ENCODE results near the gene FAM234B. TPM values are rescaled to one million over a fixed set of nuclear protein-coding genes. Genes with fewer than 3 reads are reported as not detected.
"Not testable (repeated sequence)": the region's sequence is repeated elsewhere in the genome, so short reads cannot be mapped to it uniquely, and the experiment has no call there.

The FAM234B gene
- total and polyA plus RNA-seq, 2 of the 8 experiments (the other 6 are each of a cell fraction or from before 2014, with no cell fraction given): 12.5 to 29.1 TPM

DNA sequence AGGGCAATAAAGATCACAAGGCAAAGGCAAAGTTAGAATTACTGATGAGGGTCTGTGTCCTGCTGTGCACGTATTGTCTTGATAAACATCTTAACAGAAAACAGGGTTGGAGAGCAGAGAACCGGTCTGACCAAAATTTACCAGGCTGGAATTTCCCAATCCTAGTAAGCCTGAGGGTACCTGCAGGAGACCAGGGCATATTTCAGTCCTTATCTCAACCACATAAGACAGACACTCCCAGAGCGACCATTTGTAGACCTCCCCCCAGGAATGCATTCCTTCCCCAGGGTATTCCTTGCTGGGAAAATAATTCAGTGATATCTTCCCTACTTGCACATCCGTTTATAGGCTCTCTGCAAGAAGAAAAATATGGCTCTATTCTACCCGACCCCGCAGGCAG is 9.4 kb downstream of the FAM234B start:
- TF ChIP-seq EP300 (IDR thresholded peaks at IDR 0.05; ENCODE audit: borderline replicate concordance in 1 of 2, low read depth in 2 of 2, low read length in 2 of 2): peak in 1 of 2 experiments; percentile 84; a peak in 1 of 3 replicates
- TF ChIP-seq SP1 (IDR thresholded peaks at IDR 0.05; ENCODE audit: low read depth, low read length): 0 out of 2 replicates have a peak, but pooled peaks have one; percentile 18
- peak; percentile 69 for TF ChIP-seq CEBPB (IDR thresholded peaks at IDR 0.05; ENCODE audit: low read depth, low read length)
- H3K27ac ChIP-seq (ENCODE audit: low read depth, low read length); H4K20me1 ChIP-seq (replicated peaks in 1 of 2; ENCODE audit: control insufficient read depth in 1 of 2, insufficient read depth in 2 of 2, low read length in 2 of 2); H4K91ac ChIP-seq (replicated peaks; ENCODE audit: insufficient read length, low read length); H4K8ac ChIP-seq (ENCODE audit: extremely low read depth, insufficient read depth, low read length); H3K9ac ChIP-seq (replicated peaks in 1 of 4; ENCODE audit: extremely low read depth in 1 of 4, low read depth in 3 of 4, low read length in 3 of 4); H3K27me3 ChIP-seq (replicated peaks in 1 of 4; ENCODE audit: control insufficient read depth in 3 of 4, extremely low read depth in 1 of 4, insufficient read depth in 3 of 4, low read length in 3 of 4); H2BK12ac ChIP-seq (ENCODE audit: low read depth, low read length); FAIRE-seq; H2BK120ac ChIP-seq (replicated peaks; ENCODE audit: low read depth, low read length); H2BK15ac ChIP-seq (ENCODE audit: low read length); H2AK5ac ChIP-seq (ENCODE audit: low read depth, low read length); H2BK5ac ChIP-seq (ENCODE audit: low read depth, low read length); H3K4ac ChIP-seq (replicated peaks; ENCODE audit: insufficient read length, low read depth, low read length); H2AFZ ChIP-seq (ENCODE audit: low read length); DNase-seq (ENCODE audit: low read depth in 1 of 2, low spot score in 2 of 2); H3K79me1 ChIP-seq (ENCODE audit: low read depth, low read length); H3K56ac ChIP-seq (replicated peaks; ENCODE audit: insufficient read length, low read depth, low read length); H3K23ac ChIP-seq (ENCODE audit: insufficient read length); H2BK20ac ChIP-seq (ENCODE audit: low read length); H4K5ac ChIP-seq (ENCODE audit: insufficient read length, low read depth, low read length); H3K4me1 ChIP-seq (replicated peaks in 1 of 4; ENCODE audit: control insufficient read depth in 3 of 4, insufficient read depth in 4 of 4, low read length in 3 of 4); H3K14ac ChIP-seq (ENCODE audit: insufficient read length); POLR2A ChIA-PET (ENCODE audit: partially characterized antibody); H3K4me3 ChIP-seq (ENCODE audit: extremely low read depth in 1 of 4, insufficient read depth in 2 of 4, low read depth in 3 of 4, low read length in 4 of 4); H3K18ac ChIP-seq (ENCODE audit: extremely low read depth, low read length); H3K4me2 ChIP-seq (ENCODE audit: insufficient read depth in 1 of 2, low read depth in 2 of 2, low read length in 2 of 2); H3K23me2 ChIP-seq (ENCODE audit: low read depth, low read length): not testable (repeated sequence)
- Histone ChIP-seq H3K79me2 (ENCODE audit: control insufficient read depth in 1 of 2, insufficient read depth in 2 of 2, low read length in 2 of 2) (peaks cover 0 to 41% of the 10 kb centered on the region in 2 experiments; a peak in 2 of 4 replicates), H3K36me3 (ENCODE audit: control insufficient read depth in 2 of 4, insufficient read depth in 4 of 4, low read length in 3 of 4) (peaks cover 0 to 18% (median 8%) of the 10 kb centered on the region in 4 experiments), H3K9me3 (ENCODE audit: insufficient read depth in 2 of 2, low read depth in 1 of 2, low read length in 1 of 2) (peaks cover 12 to 14% of the 10 kb centered on the region in 2 experiments; a peak in 3 of 4 replicates)
- CTCF ChIA-PET (ENCODE audit: partially characterized antibody): interaction anchor here (1.9 kb wide), 1 partner anchor 26 kb away, joined by 5 read pairs; no protein-coding TSS in a partner anchor
- 87% methylated on average over 6 of the region's 6 CpGs; no CpG with 5 or more reads in 1 of the 2 experiments for WGBS, 2 experiments (ENCODE audit: extremely low coverage in 1 of 2, insufficient coverage in 1 of 2, insufficient read length in 1 of 2, insufficient replicate concordance in 2 of 2, low coverage in 1 of 2, low lambda C conversion rate in 2 of 2, missing lambda C conversion rate in 1 of 2)
